Measurements from ENCODE around the gene GNG7. TPM values are rescaled to one million over a fixed set of nuclear protein-coding genes. Genes with fewer than 3 reads are reported as not detected.

GNG7 gene
- total and polyA plus RNA-seq, 10 of the 15 experiments (the other 5 are each of a cell fraction or from before 2014, with no cell fraction given): 1.9 to 13.6 (median 6.5) TPM

GRCh38 chr19:2578901-2579677, 123.4 kb downstream of the GNG7 start:
- ATAC-seq (peak; percentile 90), FAIRE-seq (no peak), DNase-seq (ENCODE audit: low read depth, low spot score) (no peak)
- no peak overlapping the region for H3K27ac ChIP-seq (ENCODE audit: control insufficient read depth, insufficient read depth)
- no peaks in the 10 kb centered on the region for H4K20me1 ChIP-seq (ENCODE audit: control insufficient read depth, insufficient read depth)
- H3K79me2 ChIP-seq (ENCODE audit: control insufficient read depth, insufficient read depth, low read length): no peaks in the 10 kb centered on the region
- ChIA-PET SMC1A (ENCODE audit: uncharacterized antibody, unreplicated experiment) (interaction anchor here (0.8 to 5.8 kb wide), 7 partner anchors 13 to 105 kb away, joined by 5 to 47 read pairs (median 7); partner anchors contain the start of gene GADD45B), POLR2A (interaction anchor here (0.5 to 1.6 kb wide), 6 partner anchors 33 to 113 kb away, joined by 3 to 12 read pairs (median 4); partner anchors contain the start of gene GADD45B), RAD21 (ENCODE audit: unreplicated experiment) (interaction anchor here (1.2 to 3.9 kb wide), 9 partner anchors 15 to 105 kb away, joined by 3 to 51 read pairs (median 8); partner anchors contain the start of gene GADD45B), CTCF (interaction anchor here (0.8 to 4.7 kb wide), 17 partner anchors 9 to 187 kb away, joined by 3 to 50 read pairs (median 5); partner anchors contain the start of gene GADD45B)
- no peaks in the 10 kb centered on the region for H3K27me3 ChIP-seq (replicated peaks in 1 of 2; ENCODE audit: control insufficient read depth in 2 of 2, insufficient read depth in 2 of 2, low read length in 1 of 2)
- H3K9ac ChIP-seq (ENCODE audit: control insufficient read depth, insufficient read depth, low read length): no peak overlapping the region
- intact Hi-C loops (cut with micrococcal nuclease; ENCODE audit: unreplicated experiment): loop anchor here (1.0 kb wide), 1 partner anchor 104 kb away; no protein-coding TSS in a partner anchor
- H2AFZ ChIP-seq (ENCODE audit: control insufficient read depth, low read depth, low read length): no peak overlapping the region
- 11% methylated on average over 47 of the region's 47 CpGs for WGBS (ENCODE audit: insufficient coverage, insufficient replicate concordance, low lambda C conversion rate, missing lambda C conversion rate)
- peaks cover 10% of the 10 kb centered on the region; the same call in 2 of the 3 replicates for H3K9me3 ChIP-seq (replicated peaks; ENCODE audit: control insufficient read depth, insufficient read depth, low read length)
- no peaks in the 10 kb centered on the region for H3K36me3 ChIP-seq (ENCODE audit: control insufficient read depth in 2 of 2, insufficient read depth in 2 of 2, low read length in 1 of 2)
- in situ Hi-C loops (cut with MboI): no loop called here
- BruUV-seq (replicated peaks): no TSS peak
- H3K4me2 ChIP-seq (ENCODE audit: control insufficient read depth, insufficient read depth): 0 out of 2 replicates have a peak overlapping the region, but pooled peaks have one; percentile 25
- H3K4me3 ChIP-seq: no peak overlapping the region
- peaks cover 7% of the 10 kb centered on the region; the same call in 1 of the 2 replicates for H3K4me1 ChIP-seq (ENCODE audit: control insufficient read depth, insufficient read depth, low read length)
- peak; percentile 18 to 32; a peak in 1 of 4 replicates for TF ChIP-seq BHLHE40 (IDR thresholded peaks at IDR 0.05; ENCODE audit: borderline replicate concordance in 1 of 2, low read depth in 2 of 2, low read length in 1 of 2)
- TF ChIP-seq EED (IDR thresholded peaks at IDR 0.05; ENCODE audit: low read depth): peak; percentile 62
- TF ChIP-seq YY1 (IDR thresholded peaks at IDR 0.05; ENCODE audit: low read depth, low read length): 0 out of 2 replicates have a peak, but pooled peaks have one; percentile 58
- no peak; a peak in 1 of 3 replicates for TF ChIP-seq EGR1 (IDR thresholded peaks at IDR 0.05; ENCODE audit: borderline replicate concordance in 1 of 2, low read depth in 2 of 2, low read length in 2 of 2)
- peak in 1 of 2 experiments; percentile 41; a peak in 2 of 4 replicates for TF ChIP-seq IKZF2 (IDR thresholded peaks at IDR 0.05)
- TF ChIP-seq SMC3 (IDR thresholded peaks at IDR 0.05; ENCODE audit: borderline replicate concordance, low read length): peak; percentile 73
- 0 out of 2 replicates have a peak, but pooled peaks have one; percentile 27 for TF ChIP-seq NBN (IDR thresholded peaks at IDR 0.05)
- TF ChIP-seq ZNF592 (IDR thresholded peaks at IDR 0.05): 0 out of 2 replicates have a peak, but pooled peaks have one; percentile 31
- TF ChIP-seq MTA2 (IDR thresholded peaks at IDR 0.05; ENCODE audit: low read depth): 0 out of 2 replicates have a peak, but pooled peaks have one; percentile 8
- 0 out of 2 replicates have a peak, but pooled peaks have one; percentile 13 for TF ChIP-seq RFX5 (IDR thresholded peaks at IDR 0.05; ENCODE audit: low read depth, low read length)
- TF ChIP-seq SREBF1 (IDR thresholded peaks at IDR 0.05; ENCODE audit: low read length): no peak
- 0 out of 2 replicates have a peak, but pooled peaks have one; percentile 17 for TF ChIP-seq RELB (IDR thresholded peaks at IDR 0.05; ENCODE audit: low read depth)
- TF ChIP-seq CHD1 (IDR thresholded peaks at IDR 0.05; ENCODE audit: low read depth, low read length): no peak
- peak; percentile 9; the same call in 1 of the 2 replicates for TF ChIP-seq RUNX3 (IDR thresholded peaks at IDR 0.05; ENCODE audit: low read length)
- no peak for TF ChIP-seq SPI1 (IDR thresholded peaks at IDR 0.05; ENCODE audit: borderline replicate concordance, insufficient read depth, low read depth, low read length)
- TF ChIP-seq SMARCA5 (IDR thresholded peaks at IDR 0.05): 0 out of 2 replicates have a peak, but pooled peaks have one; percentile 32
- peak; percentile 43; the same call in 1 of the 2 replicates for TF ChIP-seq CHD2 (IDR thresholded peaks at IDR 0.05; ENCODE audit: borderline replicate concordance, low read depth, low read length)

Measured in GM12878 (cell line).